ES-I3 (cell line): Measurements from ENCODE around the gene APBA2.

ENCODE experiments used
- H3K36me3 ChIP-seq: 2 replicates; pipeline ENCODE4 v1.6.1; 2013; ENCODE audit warnings: mild to moderate bottlenecking, low read length, control low read depth, moderate library complexity; ENCODE audit not compliant: insufficient read depth
- H3K4me1 ChIP-seq: 2 replicates; pipeline ENCODE4 v1.6.1; 2013; ENCODE audit warnings: mild to moderate bottlenecking, control low read depth, low read length; ENCODE audit not compliant: insufficient read depth
- H3K9ac ChIP-seq: 2 replicates; pipeline ENCODE4 v1.6.1; 2013; ENCODE audit warnings: low read depth, mild to moderate bottlenecking, low read length, moderate library complexity
- H3K9me3 ChIP-seq: 2 replicates; pipeline ENCODE4 v1.6.1; 2013; ENCODE audit warnings: mild to moderate bottlenecking, low read length, moderate library complexity; ENCODE audit not compliant: control insufficient read depth, insufficient read depth

The APBA2 gene

DNA sequence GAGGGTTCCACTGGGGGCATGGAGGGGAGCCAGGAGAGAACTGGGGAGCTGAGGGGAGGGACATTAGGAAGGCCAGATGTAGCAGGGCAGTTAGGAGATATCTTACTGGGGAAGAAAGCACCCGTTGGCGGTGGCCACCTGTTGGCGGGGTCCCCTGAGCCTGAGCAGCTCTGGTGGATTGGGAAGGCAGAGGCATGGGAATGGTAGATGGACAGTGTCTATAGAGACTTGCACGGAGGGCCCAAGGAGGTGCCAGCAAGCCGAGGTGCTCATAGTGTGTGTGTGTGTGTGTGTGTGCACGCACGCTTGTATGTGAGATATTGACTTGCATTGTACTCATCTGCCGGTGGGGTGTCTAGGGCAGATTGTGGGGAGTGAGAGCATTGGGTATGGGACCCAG is 179.0 kb downstream of the APBA2 start:
- H3K36me3 ChIP-seq: no peaks in the 10 kb centered on the region
- H3K9ac ChIP-seq: no peak overlapping the region
- H3K4me1 ChIP-seq: peaks cover 5% of the 10 kb centered on the region
- H3K9me3 ChIP-seq: no peaks in the 10 kb centered on the region; the same call in 1 of the 2 replicates

DNA sequence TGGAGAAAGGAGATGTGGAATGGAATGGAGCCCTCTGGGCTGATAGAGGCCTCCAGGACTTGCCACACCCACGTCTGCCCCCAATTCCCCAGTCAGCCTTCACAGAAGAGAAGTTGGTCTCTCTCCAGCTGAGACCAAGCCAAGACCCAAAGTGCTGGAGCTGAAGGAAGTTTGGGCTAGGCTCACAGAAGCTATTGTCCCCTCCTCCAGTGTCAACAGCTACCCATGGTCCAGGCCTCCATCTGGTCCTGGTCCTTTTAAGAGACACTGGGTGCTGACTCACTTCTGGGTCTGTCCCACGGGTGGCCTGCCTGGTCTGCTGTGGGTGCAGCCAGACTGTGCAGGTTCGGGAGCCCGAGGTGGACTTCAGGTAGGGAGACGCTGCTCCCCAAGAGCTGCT is 179.8 kb downstream of the APBA2 start:
- H3K9me3 ChIP-seq: no peaks in the 10 kb centered on the region; the same call in 1 of the 2 replicates
- no peak overlapping the region for H3K9ac ChIP-seq
- no peaks in the 10 kb centered on the region for H3K36me3 ChIP-seq
- H3K4me1 ChIP-seq: peaks cover 5% of the 10 kb centered on the region

DNA sequence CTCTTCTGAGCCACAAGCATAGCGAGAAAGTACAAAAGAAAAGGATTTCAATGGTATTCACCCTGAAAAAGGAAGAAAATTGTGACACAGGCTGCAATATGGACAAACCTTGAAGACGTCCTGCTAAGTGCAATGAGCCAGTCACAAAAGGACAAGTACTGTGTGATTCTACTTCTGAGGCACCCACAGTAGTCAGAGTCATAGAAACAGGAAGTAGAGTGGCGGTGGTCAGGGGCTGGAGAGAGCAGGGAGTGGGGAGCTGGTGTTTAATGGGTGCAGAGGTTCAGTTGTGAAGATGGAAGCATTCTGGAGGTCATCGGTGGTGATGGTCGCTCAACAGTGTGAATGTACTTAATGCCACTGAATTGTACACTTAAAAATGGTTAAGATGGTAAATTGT is 180.5 kb downstream of the APBA2 start:
- Histone ChIP-seq H3K4me1 (peaks cover 5% of the 10 kb centered on the region), H3K9me3 (no peaks in the 10 kb centered on the region; the same call in 1 of the 2 replicates), H3K36me3 (no peaks in the 10 kb centered on the region), H3K9ac (no peak overlapping the region)

DNA sequence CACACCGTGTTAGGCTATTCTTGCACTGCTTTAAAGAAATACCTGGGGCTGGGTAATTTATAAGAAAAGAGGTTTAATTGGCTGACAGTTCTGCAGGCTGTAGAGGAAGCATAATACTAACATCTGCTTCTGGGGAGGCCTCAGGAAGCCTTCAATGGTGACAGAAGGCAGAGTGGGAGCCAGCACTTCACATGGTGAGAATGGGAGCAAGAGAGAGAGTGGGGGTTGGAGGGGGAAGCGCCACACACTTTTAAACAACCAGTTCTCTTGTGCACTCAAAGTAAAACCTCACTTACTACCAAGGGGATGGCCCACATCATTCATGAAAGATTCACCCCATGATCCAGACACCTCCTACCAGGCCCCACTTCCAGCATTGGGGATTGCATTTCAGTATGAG is 181.1 kb downstream of the APBA2 start:
- peaks cover 5% of the 10 kb centered on the region for H3K4me1 ChIP-seq
- no peaks in the 10 kb centered on the region for H3K36me3 ChIP-seq
- H3K9ac ChIP-seq: no peak overlapping the region
- H3K9me3 ChIP-seq: no peaks in the 10 kb centered on the region; the same call in 1 of the 2 replicates

DNA sequence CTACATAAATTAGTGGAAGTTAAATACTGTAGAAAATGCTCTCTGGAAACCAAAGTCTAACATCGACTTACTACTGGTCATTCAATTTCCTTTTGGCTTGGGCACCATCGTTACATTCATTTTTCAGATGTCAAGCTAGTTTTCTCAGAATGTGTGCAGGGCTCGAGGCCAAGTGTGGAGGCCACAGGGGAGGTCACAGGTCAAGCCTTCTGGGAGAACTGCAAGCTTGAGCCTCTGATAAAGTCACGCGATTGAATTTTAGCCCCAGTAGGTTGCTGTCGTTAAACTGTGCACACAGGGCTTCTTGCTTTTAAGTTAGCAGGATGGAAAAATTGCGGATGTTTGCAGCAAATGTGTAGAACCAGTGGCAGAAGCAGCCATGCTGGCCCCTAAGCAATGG is 182.2 kb downstream of the APBA2 start:
- no peaks in the 10 kb centered on the region; the same call in 1 of the 2 replicates for H3K9me3 ChIP-seq
- no peak overlapping the region for H3K9ac ChIP-seq
- no peaks in the 10 kb centered on the region for H3K36me3 ChIP-seq
- H3K4me1 ChIP-seq: no peaks in the 10 kb centered on the region

DNA sequence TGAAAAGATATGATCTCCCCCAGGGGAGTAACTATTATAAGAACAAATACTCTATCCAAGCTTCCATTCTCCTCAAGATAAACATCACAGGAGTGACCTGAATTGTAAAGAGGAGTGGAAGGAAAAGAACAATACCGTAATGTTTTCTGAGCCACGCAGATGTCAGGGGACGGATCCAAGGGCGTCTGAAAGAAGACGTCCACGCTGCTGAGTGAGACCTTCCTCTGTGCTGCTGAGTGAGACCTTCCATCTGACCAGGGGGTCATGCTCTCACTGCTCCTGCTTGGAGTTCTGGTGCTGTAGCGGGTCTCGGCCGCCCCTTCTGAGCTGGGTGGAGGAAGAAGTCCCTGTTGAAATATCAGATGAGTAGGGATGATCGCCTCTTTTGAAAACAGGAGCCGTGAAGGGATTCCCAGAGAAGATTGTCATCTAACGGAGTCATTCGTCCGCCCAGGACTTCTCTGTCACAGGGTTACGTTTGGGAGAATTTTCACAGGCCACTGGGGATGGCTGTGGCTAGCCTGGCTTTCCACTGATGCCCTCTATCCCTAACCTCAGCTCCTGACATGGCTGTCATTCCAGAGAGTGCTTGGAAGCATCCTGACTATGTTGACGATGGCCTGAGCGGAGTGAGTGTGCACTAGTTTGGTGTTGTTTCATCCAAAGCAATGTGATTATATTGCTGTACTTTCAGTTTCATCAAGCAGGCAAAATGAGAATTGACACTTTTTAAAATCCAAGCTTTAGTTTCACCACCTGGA is 184.9 kb downstream of the APBA2 start:
- Histone ChIP-seq H3K9me3 (no peaks in the 10 kb centered on the region; the same call in 1 of the 2 replicates), H3K36me3 (no peaks in the 10 kb centered on the region), H3K9ac (no peak overlapping the region), H3K4me1 (no peaks in the 10 kb centered on the region)

DNA sequence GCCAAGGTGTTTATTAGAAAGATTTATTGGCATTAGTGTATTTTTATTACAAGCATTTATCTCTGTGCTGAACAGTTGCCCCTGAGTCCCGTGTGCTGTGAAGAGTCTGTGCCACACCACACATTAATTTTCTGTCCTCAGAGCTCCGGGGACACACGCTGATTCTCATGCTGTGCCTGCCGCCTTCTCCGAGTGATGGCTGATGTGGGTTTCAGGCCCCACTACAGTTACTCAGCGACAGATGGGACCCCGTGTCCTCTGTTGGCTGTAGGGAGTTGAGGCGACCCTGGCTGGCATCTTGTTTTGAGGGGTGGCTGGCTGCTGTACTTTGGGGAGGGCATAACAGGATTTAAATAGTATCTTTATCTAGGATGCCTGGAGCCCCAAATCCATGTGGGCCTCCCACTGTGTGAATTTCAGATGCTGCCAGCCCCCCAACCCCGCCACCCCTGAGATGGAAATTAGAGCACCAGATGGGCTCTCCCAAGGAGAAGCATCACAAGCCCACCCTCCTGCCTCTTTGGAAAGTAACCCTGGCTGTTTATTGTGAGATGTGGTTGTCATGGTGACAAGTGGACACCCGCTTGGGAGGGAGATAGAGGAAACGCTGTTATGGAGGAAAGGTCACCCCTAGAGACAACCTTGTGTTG is 185.6 kb downstream of the APBA2 start:
- Histone ChIP-seq H3K9me3 (no peaks in the 10 kb centered on the region; the same call in 1 of the 2 replicates), H3K36me3 (no peaks in the 10 kb centered on the region), H3K4me1 (no peaks in the 10 kb centered on the region), H3K9ac (no peak overlapping the region)

DNA sequence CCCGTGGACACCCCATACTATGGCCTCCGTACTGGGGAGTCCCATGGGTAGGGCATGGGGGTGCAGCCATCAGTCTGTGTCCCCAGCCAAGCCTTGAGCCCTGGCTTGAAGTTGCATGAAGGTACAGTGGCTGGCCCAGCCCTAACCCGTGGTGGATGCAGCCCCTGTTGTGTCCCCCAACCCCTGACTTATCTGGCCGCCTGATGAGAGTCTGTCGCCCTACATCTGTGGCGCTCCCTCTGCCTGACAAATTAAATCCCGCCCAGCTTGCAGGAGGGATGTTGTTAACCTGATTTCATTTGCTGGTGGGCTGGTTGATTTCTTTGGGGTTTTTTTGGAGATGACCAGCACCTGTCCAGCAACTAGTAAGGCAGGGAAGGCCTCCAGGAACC is 186.1 kb downstream of the APBA2 start:
- H3K36me3 ChIP-seq: no peaks in the 10 kb centered on the region
- H3K9ac ChIP-seq: no peak overlapping the region
- no peaks in the 10 kb centered on the region; the same call in 1 of the 2 replicates for H3K9me3 ChIP-seq
- no peaks in the 10 kb centered on the region for H3K4me1 ChIP-seq

DNA sequence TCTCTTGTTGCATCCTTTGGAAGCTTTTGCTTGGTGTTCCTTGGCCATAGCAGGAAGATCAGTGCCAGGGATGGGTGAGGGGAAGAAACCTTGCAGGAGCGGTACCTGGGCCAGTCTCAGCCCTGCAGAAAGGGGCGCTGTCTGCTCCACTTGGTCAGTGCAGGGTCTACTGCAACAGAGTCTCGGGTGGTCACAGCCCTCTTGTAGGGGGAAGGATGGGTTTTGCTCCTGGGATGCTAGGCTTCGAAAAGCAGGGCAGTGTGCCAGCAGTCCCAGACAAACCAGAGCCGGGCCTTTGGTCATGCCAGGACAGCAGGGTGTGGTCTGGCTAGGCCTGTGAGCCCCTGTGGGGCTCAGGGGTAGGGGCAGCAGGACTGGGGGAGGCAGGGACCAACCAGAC is 186.7 kb downstream of the APBA2 start:
- no peaks in the 10 kb centered on the region for H3K4me1 ChIP-seq
- H3K36me3 ChIP-seq: no peaks in the 10 kb centered on the region
- H3K9ac ChIP-seq: no peak overlapping the region
- H3K9me3 ChIP-seq: no peaks in the 10 kb centered on the region; the same call in 1 of the 2 replicates

DNA sequence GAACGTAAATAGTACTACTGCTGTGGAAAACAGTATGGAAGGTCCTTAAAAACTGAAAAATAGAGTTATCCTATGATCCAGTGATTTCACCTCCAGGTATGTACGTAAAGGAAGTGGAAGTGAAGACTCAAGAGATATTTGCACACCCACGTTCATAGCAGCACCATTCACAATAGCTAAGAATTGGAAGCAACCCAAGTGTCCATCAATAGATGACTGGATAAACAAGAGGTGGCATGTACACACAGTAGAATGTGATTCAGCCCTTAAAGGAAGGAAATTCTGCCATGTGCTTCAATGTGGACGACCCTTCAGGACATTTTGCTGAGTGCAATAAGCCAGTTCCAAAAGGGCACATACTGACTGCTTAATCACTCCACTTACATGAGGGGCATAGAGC is 188.3 kb downstream of the APBA2 start:
- Histone ChIP-seq H3K36me3 (no peaks in the 10 kb centered on the region), H3K9ac (no peak overlapping the region), H3K4me1 (no peaks in the 10 kb centered on the region), H3K9me3 (no peaks in the 10 kb centered on the region; the same call in 1 of the 2 replicates)

DNA sequence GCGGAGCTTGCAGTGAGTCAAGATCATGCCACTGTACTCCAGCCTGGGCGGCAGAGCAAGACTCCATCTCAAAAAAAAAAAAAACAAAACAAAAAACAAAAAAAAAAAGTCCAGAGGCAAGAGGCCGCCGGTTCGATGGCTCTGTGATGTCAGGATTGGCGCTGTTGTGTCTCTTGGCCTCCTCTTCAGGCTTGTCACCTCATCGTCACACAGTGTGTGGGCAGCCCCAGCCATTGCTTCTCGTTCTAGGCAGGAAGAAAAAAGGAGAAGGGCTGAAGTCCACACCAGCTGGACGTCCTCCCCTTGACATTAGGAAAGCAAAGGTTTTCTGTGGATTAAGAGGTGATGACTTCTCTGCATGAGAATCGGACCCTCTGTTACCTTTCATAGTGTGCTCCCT is 192.8 kb downstream of the APBA2 start:
- H3K4me1 ChIP-seq: no peaks in the 10 kb centered on the region
- no peaks in the 10 kb centered on the region for H3K36me3 ChIP-seq
- no peak overlapping the region for H3K9ac ChIP-seq
- H3K9me3 ChIP-seq: no peaks in the 10 kb centered on the region

DNA sequence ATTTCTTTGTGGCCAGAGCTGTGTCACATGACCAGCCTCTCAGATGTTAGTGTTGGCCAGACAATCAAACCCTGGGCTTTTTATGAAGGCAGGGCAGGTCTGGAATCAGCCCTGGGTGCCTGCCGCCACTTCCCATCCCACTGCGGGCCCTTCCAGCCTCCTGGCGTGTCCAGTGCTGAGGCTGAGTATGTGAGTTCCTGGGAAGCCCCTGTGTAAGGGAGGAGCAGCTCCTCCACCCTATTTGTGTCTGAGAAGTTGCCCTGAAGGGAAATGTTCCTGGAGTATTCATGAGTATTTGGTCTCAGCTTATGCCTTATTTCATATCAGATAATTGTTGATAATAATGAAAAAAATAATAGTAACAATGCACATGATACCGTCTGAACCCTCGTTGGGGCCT is 193.7 kb downstream of the APBA2 start:
- Histone ChIP-seq H3K9me3 (no peaks in the 10 kb centered on the region), H3K9ac (no peak overlapping the region), H3K36me3 (no peaks in the 10 kb centered on the region), H3K4me1 (no peaks in the 10 kb centered on the region)

DNA sequence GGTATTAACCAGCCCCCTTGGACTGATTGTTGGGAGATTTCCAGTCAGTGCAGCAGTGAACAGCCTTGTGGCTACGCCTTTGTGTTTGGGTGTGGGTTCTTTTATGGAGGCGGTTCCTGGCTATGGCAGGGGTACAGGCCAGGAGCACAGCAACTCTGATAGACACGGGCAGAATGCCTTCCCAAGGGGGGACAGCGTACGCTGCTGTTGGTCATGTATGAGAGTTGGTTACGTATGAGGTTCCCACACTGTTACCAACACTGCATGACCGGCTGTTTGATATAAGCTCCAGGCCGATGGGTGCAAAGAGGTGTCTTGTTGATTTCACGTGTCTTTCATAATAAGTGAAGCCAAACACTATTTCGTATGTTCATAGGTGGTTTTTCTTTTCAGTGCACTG is 196.0 kb downstream of the APBA2 start:
- no peaks in the 10 kb centered on the region for H3K9me3 ChIP-seq
- no peak overlapping the region for H3K9ac ChIP-seq
- H3K4me1 ChIP-seq: no peaks in the 10 kb centered on the region
- no peaks in the 10 kb centered on the region for H3K36me3 ChIP-seq

DNA sequence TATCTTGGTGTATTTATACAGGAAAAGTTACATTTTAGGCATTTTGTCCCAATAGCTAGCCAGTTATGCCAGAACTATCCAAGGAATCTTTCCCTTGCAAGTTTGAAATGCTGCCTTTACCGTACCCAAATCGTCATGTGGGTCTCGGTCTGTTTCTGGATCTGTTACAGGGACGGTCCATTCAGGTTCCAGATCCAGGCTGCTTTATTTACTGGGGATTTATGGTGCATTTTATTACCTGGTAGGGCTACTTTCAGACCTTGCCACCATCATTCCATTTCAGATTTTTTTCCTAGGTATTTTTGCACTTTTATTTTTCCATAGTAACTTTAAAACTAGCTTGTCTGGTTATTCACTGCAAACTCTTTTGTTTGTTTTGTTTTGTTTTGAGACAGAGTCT is 197.4 kb downstream of the APBA2 start:
- Histone ChIP-seq H3K36me3 (no peaks in the 10 kb centered on the region), H3K4me1 (no peaks in the 10 kb centered on the region), H3K9ac (no peak overlapping the region), H3K9me3 (no peaks in the 10 kb centered on the region)

DNA sequence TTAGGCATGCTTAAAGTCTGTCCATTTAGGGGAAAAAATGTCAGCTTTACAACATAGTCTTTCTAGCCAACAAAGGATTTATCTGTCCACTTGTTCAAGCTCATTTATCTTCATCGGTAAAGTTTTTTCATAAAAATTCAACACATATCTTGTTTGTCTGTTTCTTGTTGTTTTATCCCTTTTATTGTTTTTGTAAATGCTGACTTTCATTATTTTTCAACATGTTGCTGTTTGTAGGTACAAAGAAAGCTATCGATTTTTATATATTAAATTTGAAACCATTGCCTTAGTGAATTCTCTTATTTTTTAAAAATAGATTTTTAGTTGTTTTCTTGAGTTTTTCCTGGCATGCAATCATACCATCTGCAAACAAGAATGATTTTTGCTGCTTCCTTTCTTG is 198.1 kb downstream of the APBA2 start:
- no peak overlapping the region for H3K9ac ChIP-seq
- H3K4me1 ChIP-seq: no peaks in the 10 kb centered on the region
- no peaks in the 10 kb centered on the region for H3K9me3 ChIP-seq
- H3K36me3 ChIP-seq: no peaks in the 10 kb centered on the region
